ENCODE results near the gene ST6GALNAC6.
A peak's percentile ranks its signal among the peaks of the same experiment; 100 is the strongest.
"Not testable (repeated sequence)": the region's sequence is repeated elsewhere in the genome, so short reads cannot be mapped to it uniquely, and the experiment has no call there.

ST6GALNAC6 gene

GRCh38 chr9:127853312-127854183, 45.9 kb downstream of the ST6GALNAC6 start:
- peak; percentile 10 for DNase-seq

GRCh38 chr9:127852829-127853228, 46.6 kb downstream of the ST6GALNAC6 start:
- no peak for DNase-seq

- DNase-seq, result no peak
Observed at GRCh38 chr9:127850286-127850830, 49.0 kb downstream of the ST6GALNAC6 start.

- no peak for DNase-seq
Observed at GRCh38 chr9:127848756-127849504, 50.5 kb downstream of the ST6GALNAC6 start.

- DNase-seq, result no peak
Observed at GRCh38 chr9:127847833-127848755, 51.3 kb downstream of the ST6GALNAC6 start.

- peak; percentile 69 for DNase-seq
Observed at GRCh38 chr9:127847178-127847510, 52.3 kb downstream of the ST6GALNAC6 start.

GRCh38 chr9:127846443-127847177, 52.8 kb downstream of the ST6GALNAC6 start:
- DNase-seq, result no peak

GRCh38 chr9:127845619-127846018, 53.8 kb downstream of the ST6GALNAC6 start:
- not testable (repeated sequence) for DNase-seq

- no peak for DNase-seq
Observed at GRCh38 chr9:127844821-127845359, 54.5 kb downstream of the ST6GALNAC6 start.

- DNase-seq, result no peak
Observed at GRCh38 chr9:127841087-127841835, 58.1 kb downstream of the ST6GALNAC6 start.

- no peak for DNase-seq
Observed at GRCh38 chr9:127838375-127839078, 60.9 kb downstream of the ST6GALNAC6 start.

GRCh38 chr9:127837346-127837745, 62.1 kb downstream of the ST6GALNAC6 start:
- DNase-seq, result no peak

GRCh38 chr9:127836561-127836960, 62.8 kb downstream of the ST6GALNAC6 start:
- not testable (repeated sequence) for DNase-seq

GRCh38 chr9:127835991-127836516, 63.3 kb downstream of the ST6GALNAC6 start:
- peak; percentile 84 for DNase-seq

Measured in MV-4-11 (cell line).